ENCODE measurements around the gene RUNX2.

The RUNX2 gene

DNA sequence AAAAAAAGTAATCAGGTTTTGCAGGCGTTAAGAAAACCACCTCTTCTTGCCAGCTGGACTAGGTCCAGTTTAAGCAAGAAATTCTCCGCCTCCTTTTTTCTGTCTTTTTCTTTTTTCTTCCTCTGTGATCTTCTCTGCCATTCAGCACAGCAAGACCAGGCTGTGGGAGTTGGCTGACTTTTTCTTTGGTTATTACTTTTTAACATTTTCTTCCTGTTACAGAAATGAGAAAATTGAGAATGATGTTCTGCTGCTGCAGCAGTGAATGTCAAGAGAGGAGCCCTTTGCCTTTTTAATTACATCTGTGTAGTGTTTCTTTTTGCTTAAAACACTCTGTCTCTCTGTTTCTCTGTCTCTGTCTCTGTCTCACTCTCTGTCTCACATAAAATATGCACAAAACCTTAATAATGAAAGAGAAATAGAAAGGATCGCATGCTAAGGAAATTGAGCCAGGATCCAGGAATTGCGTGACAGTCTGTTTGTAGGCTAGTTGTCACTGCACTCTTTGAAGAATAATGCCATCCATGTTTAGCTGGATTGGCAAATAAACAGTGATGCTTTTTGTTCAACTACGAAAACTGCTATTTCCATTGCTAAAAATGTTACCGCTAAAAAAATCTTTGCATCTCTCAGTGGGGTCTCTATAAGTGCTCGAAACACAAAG is 152.8 kb downstream of the RUNX2 start:
- ChIA-PET POLR2A (no interaction called here), CTCF (no interaction called here)
- no peak for DNase-seq (ENCODE audit: extremely low spot score)
- no peak for TF ChIP-seq NFRKB (IDR thresholded peaks at IDR 0.05)

DNA sequence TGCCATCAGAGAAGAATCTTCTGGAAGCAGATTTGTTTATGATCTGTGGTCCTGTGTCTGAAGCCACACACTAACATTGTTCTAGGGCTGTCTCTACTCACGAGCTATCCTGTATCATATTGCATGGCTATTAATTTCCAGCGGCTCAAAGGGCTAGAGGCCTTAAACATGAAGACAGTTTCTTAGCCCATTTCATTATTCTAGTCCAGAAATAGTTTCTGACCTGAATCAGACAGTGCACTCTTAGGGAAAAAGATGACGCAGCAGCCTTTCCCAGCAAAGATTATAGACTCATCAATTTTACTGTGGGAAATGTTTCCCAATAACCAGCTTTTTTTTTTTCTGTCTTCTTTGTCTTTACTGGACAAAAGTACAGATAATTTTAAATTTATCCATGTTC is 154.9 kb downstream of the RUNX2 start:
- ChIA-PET POLR2A (no interaction called here), CTCF (interaction anchor here (0.6 to 1.7 kb wide), 3 partner anchors 18 to 231 kb away, joined by 3 to 6 read pairs (median 4); no protein-coding TSS in a partner anchor)
- DNase-seq (ENCODE audit: extremely low spot score), result no peak
- TF ChIP-seq TARDBP (IDR thresholded peaks at IDR 0.05) (no peak), FOXK2 (IDR thresholded peaks at IDR 0.05) (no peak), ARNT (IDR thresholded peaks at IDR 0.05) (no peak), LEF1 (IDR thresholded peaks at IDR 0.05; ENCODE audit: borderline replicate concordance) (no peak), SUZ12 (IDR thresholded peaks at IDR 0.05) (no peak), FOXA1 (IDR thresholded peaks at IDR 0.05) (no peak), NFRKB (IDR thresholded peaks at IDR 0.05) (no peak), CTBP1 (IDR thresholded peaks at IDR 0.05; ENCODE audit: borderline replicate concordance) (no peak), ZNF384 (IDR thresholded peaks at IDR 0.05) (no peak), HDGF (IDR thresholded peaks at IDR 0.05; ENCODE audit: borderline replicate concordance) (no peak), BHLHE40 (IDR thresholded peaks at IDR 0.05; ENCODE audit: borderline replicate concordance) (no peak), FOXM1 (IDR thresholded peaks at IDR 0.05; ENCODE audit: borderline replicate concordance) (no peak)

DNA sequence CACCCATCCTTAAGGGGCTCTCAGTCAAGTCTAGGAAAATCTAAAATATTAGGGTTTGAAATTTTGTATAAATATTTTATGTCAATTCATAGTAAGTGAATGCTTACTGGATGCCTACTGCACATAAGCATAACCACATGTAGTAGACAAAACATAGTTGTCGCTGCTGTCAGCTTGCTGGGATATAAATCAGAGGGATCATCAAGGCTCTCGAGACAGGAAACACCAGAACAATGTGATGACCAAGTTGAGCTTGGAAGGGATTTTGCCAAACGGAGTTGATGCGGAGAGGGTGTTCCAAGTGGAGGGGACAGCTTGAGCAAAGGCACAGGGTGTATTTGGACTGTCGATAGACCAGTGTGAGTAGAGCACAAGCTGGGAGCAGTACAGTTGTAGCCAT is 155.4 kb downstream of the RUNX2 start:
- no peak for DNase-seq (ENCODE audit: extremely low spot score)
- CTCF ChIA-PET, result interaction anchor here (1.0 kb wide), 1 partner anchor 231 kb away, joined by 4 read pairs; no protein-coding TSS in a partner anchor
- POLR2A ChIA-PET, result no interaction called here
- TF ChIP-seq TARDBP (IDR thresholded peaks at IDR 0.05) (no peak), SUZ12 (IDR thresholded peaks at IDR 0.05) (no peak), HDGF (IDR thresholded peaks at IDR 0.05; ENCODE audit: borderline replicate concordance) (no peak), FOXA1 (IDR thresholded peaks at IDR 0.05) (no peak), CTBP1 (IDR thresholded peaks at IDR 0.05; ENCODE audit: borderline replicate concordance) (no peak), ZNF384 (IDR thresholded peaks at IDR 0.05) (no peak), NFRKB (IDR thresholded peaks at IDR 0.05) (no peak), LEF1 (IDR thresholded peaks at IDR 0.05; ENCODE audit: borderline replicate concordance) (no peak), FOXK2 (IDR thresholded peaks at IDR 0.05) (no peak)
- TF ChIP-seq, protein P1, sequence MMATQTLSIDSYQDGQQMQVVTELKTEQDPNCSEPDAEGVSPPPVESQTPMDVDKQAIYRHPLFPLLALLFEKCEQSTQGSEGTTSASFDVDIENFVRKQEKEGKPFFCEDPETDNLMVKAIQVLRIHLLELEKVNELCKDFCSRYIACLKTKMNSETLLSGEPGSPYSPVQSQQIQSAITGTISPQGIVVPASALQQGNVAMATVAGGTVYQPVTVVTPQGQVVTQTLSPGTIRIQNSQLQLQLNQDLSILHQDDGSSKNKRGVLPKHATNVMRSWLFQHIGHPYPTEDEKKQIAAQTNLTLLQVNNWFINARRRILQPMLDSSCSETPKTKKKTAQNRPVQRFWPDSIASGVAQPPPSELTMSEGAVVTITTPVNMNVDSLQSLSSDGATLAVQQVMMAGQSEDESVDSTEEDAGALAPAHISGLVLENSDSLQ (IDR thresholded peaks at IDR 0.05), result no peak

DNA sequence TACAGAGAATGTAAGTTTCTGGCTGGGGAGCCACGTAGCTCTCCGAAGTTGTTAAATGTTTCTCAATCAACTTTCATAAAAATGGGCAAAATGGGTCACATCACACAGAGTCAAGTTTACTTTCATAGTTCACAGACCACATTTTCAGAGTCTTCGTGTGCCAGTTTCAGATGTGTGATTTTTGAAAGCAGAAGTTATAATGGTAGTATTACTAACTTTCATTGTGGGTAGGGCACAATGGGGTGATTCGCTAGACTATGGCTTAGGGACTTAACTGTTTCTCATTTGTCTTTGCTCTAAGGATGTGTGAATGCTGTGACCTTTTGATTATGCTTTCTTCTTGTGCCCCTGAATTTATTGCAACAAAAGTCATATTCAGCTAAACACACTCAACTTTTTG is 158.6 kb downstream of the RUNX2 start:
- ChIA-PET POLR2A (no interaction called here), CTCF (no interaction called here)
- TF ChIP-seq HDGF (IDR thresholded peaks at IDR 0.05; ENCODE audit: borderline replicate concordance), result no peak
- no peak for TF ChIP-seq FOXA1 (IDR thresholded peaks at IDR 0.05)
- TF ChIP-seq ELF4 (IDR thresholded peaks at IDR 0.05), result no peak
- TF ChIP-seq SP1 (IDR thresholded peaks at IDR 0.05), result no peak
- no peak for TF ChIP-seq CTBP1 (IDR thresholded peaks at IDR 0.05; ENCODE audit: borderline replicate concordance)
- TF ChIP-seq ZNF384 (IDR thresholded peaks at IDR 0.05), result no peak
- TF ChIP-seq FOXM1 (IDR thresholded peaks at IDR 0.05; ENCODE audit: borderline replicate concordance), result no peak
- no peak for TF ChIP-seq TARDBP (IDR thresholded peaks at IDR 0.05)
- no peak for TF ChIP-seq LEF1 (IDR thresholded peaks at IDR 0.05; ENCODE audit: borderline replicate concordance)
- TF ChIP-seq, protein P1 (IDR thresholded peaks at IDR 0.05), result no peak
- no peak for TF ChIP-seq ARNT (IDR thresholded peaks at IDR 0.05)
- TF ChIP-seq FOXK2 (IDR thresholded peaks at IDR 0.05), result no peak
- no peak for TF ChIP-seq SUZ12 (IDR thresholded peaks at IDR 0.05)
- DNase-seq (ENCODE audit: extremely low spot score), result no peak

DNA sequence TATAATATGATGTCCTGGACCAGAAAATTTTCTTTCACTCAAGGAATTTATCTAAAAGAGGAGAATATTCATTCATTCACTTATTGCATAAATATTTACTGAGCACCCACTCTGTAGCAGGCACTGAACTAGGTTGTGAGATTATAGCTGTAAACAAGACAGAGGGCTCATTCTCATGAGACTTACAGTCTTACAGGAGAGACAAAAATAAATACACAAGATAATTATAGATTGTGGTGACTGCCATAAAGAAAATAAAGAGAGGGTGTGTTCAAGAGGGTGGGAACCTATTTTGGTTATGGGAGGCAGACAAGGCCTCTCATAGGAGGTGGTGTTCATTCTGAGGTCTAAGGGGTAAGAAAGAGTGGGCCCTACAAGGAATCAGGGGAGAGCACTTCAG is 159.5 kb downstream of the RUNX2 start:
- no peak for TF ChIP-seq LEF1 (IDR thresholded peaks at IDR 0.05; ENCODE audit: borderline replicate concordance)
- TF ChIP-seq ELF4 (IDR thresholded peaks at IDR 0.05), result no peak
- no peak for TF ChIP-seq ARNT (IDR thresholded peaks at IDR 0.05)
- TF ChIP-seq CTBP1 (IDR thresholded peaks at IDR 0.05; ENCODE audit: borderline replicate concordance), result no peak
- no peak for TF ChIP-seq NFRKB (IDR thresholded peaks at IDR 0.05)
- no peak for DNase-seq (ENCODE audit: extremely low spot score)
- ChIA-PET CTCF (no interaction called here), POLR2A (no interaction called here)

DNA sequence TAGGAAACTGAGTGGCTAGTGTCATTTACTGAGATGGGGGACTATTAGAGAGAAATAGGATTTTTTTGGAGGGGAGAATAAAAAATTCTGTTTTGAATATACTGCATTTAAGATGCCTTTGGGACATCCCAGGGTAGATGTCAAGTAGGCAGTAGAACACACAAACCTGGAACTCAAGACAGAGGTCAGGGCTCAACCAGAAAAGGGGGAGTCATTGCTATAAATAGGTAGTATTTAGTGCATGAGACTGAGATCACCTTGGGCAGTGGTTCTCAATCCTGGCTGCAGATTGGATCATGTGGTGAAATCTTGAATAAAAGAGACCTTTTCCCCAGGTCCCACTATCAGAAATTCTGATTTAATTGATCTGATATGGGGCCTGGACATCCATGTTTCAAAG is 160.1 kb downstream of the RUNX2 start:
- ChIA-PET CTCF (no interaction called here), POLR2A (no interaction called here)
- DNase-seq (ENCODE audit: extremely low spot score), result no peak
- no peak for TF ChIP-seq SP1 (IDR thresholded peaks at IDR 0.05)
- TF ChIP-seq LEF1 (IDR thresholded peaks at IDR 0.05; ENCODE audit: borderline replicate concordance), result no peak
- TF ChIP-seq BHLHE40 (IDR thresholded peaks at IDR 0.05; ENCODE audit: borderline replicate concordance), result no peak
- TF ChIP-seq FOXK2 (IDR thresholded peaks at IDR 0.05), result no peak
- TF ChIP-seq TARDBP (IDR thresholded peaks at IDR 0.05), result no peak
- TF ChIP-seq FOXM1 (IDR thresholded peaks at IDR 0.05; ENCODE audit: borderline replicate concordance), result no peak
- no peak for TF ChIP-seq NFRKB (IDR thresholded peaks at IDR 0.05)
- no peak for TF ChIP-seq FOXA1 (IDR thresholded peaks at IDR 0.05)

DNA sequence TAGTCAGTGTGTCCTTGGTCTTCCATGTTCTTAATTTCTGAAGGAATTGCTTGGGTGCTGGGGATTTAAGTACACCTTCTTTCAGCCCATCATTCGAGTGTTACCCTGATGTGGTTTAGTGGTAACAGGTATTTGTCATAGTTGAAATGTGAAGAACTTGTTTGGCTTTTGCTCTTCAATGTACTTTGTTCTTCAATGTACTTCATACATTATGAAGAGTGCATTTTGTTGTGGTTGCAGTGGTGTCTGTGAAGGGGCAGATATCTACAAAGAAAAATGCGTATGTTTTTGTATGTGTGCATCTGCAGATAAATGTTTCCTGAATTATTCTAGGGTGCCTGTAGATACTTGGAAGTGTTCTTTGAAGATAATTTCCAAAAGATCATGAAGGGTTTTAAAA is 160.8 kb downstream of the RUNX2 start:
- no peak for DNase-seq (ENCODE audit: extremely low spot score)
- POLR2A ChIA-PET, result no interaction called here
- CTCF ChIA-PET, result no interaction called here
- no peak for TF ChIP-seq ELF4 (IDR thresholded peaks at IDR 0.05)

Data from HEK293T (cell line).